Ishikawa (cell line): Measurements from ENCODE around the gene ATAD5.

Experiments
- CEBPB ChIP-seq: IDR thresholded peaks from 2 replicates; pipeline ENCODE4 v1.6.1; 2012
- CREB1 ChIP-seq: IDR thresholded peaks from 2 replicates; pipeline ENCODE4 v1.6.1; 2012; ENCODE audit warnings: low read depth
- EGR1 ChIP-seq: IDR thresholded peaks from 2 replicates; pipeline ENCODE4 v1.6.1; 2012
- EP300 ChIP-seq: IDR thresholded peaks from 2 replicates; pipeline ENCODE4 v1.6.1; 2012; ENCODE audit warnings: borderline replicate concordance
- FOXM1 ChIP-seq: IDR thresholded peaks from 2 replicates; pipeline ENCODE4 v1.6.1; 2012; ENCODE audit warnings: low read depth, borderline replicate concordance
- MAX ChIP-seq: IDR thresholded peaks from 2 replicates; pipeline ENCODE4 v1.6.1; 2012
- NFIC ChIP-seq: IDR thresholded peaks from 2 replicates; pipeline ENCODE4 v1.6.1; 2012
- RAD21 ChIP-seq: IDR thresholded peaks from 2 replicates; pipeline ENCODE4 v1.6.1; 2012; ENCODE audit warnings: low read depth
- REST ChIP-seq: IDR thresholded peaks from 2 replicates; pipeline ENCODE4 v1.6.1; 2012; ENCODE audit warnings: low read depth, mild to moderate bottlenecking
- TAF1 ChIP-seq: IDR thresholded peaks from 2 replicates; pipeline ENCODE4 v1.6.1; 2012; ENCODE audit warnings: low read depth, mild to moderate bottlenecking
- TCF12 ChIP-seq: IDR thresholded peaks from 2 replicates; pipeline ENCODE4 v1.6.1; 2012; ENCODE audit warnings: low read depth
- TEAD4 ChIP-seq: IDR thresholded peaks from 2 replicates; pipeline ENCODE4 v1.6.1; 2012
- USF1 ChIP-seq: IDR thresholded peaks from 2 replicates; pipeline ENCODE4 v1.6.1; 2012
- YY1 ChIP-seq: IDR thresholded peaks from 2 replicates; pipeline ENCODE4 v1.6.1; 2012; ENCODE audit warnings: low read depth
- ZBTB7A ChIP-seq: IDR thresholded peaks from 2 replicates; pipeline ENCODE4 v1.6.1; 2012; ENCODE audit warnings: low read depth

The ATAD5 gene

GRCh38 chr17:30805944-30806456 lies 25.8 kb upstream of the ATAD5 start:
- TF ChIP-seq YY1 = no peak
- no peak for TF ChIP-seq MAX
- no peak for TF ChIP-seq CEBPB
- no peak for TF ChIP-seq RAD21
- no peak for TF ChIP-seq TEAD4
- TF ChIP-seq REST = no peak
- no peak for TF ChIP-seq EP300
- TF ChIP-seq CREB1 = no peak
- no peak for TF ChIP-seq TCF12
- no peak for TF ChIP-seq USF1
- no peak for TF ChIP-seq TAF1
- no peak for TF ChIP-seq NFIC
- TF ChIP-seq FOXM1 = no peak

- TF ChIP-seq ZBTB7A = no peak
- no peak for TF ChIP-seq REST
- no peak for TF ChIP-seq USF1
- no peak for TF ChIP-seq NFIC
- TF ChIP-seq TAF1 = no peak
- TF ChIP-seq RAD21 = no peak
Measured at GRCh38 chr17:30807896-30808295, 23.9 kb upstream of the ATAD5 start.

- TF ChIP-seq CEBPB (no peak), MAX (no peak), REST (no peak)
Measured at GRCh38 chr17:30808785-30809286, 22.9 kb upstream of the ATAD5 start.

- TF ChIP-seq NFIC (no peak), REST (no peak), MAX (no peak), TEAD4 (no peak), RAD21 (no peak), CREB1 (no peak), YY1 (no peak), USF1 (no peak), TCF12 (no peak), FOXM1 (no peak), EGR1 (no peak), ZBTB7A (no peak), TAF1 (no peak), CEBPB (no peak), EP300 (no peak)
Measured at GRCh38 chr17:30809867-30810266, 21.9 kb upstream of the ATAD5 start.
